Peyer's patch (tissue), 4 donors: ENCODE measurements around the gene CDH4.

Source experiments
- POLR2A ChIP-seq, 2 donors: fragments of 450-650 bp; IDR thresholded peaks; one replicate each; pipeline ENCODE4 v1.5.1; 2017; ENCODE audit warnings: antibody characterized with exemption in 2 of 2, mild to moderate bottlenecking in 2 of 2, moderate library complexity in 2 of 2
- TF ChIP-seq, protein P1 (sequence below), 6 experiments: fragments of 450-650 bp in 4 of 6; fragments of 200-600 bp in 2 of 6; sonication (generic) in 1 of 6; IDR thresholded peaks; one replicate each; pipeline ENCODE4 v1.5.1; 2017 to 2019; ENCODE audit warnings: antibody characterized with exemption in 6 of 6, mild to moderate bottlenecking in 3 of 6, moderate library complexity in 1 of 6

DNA sequence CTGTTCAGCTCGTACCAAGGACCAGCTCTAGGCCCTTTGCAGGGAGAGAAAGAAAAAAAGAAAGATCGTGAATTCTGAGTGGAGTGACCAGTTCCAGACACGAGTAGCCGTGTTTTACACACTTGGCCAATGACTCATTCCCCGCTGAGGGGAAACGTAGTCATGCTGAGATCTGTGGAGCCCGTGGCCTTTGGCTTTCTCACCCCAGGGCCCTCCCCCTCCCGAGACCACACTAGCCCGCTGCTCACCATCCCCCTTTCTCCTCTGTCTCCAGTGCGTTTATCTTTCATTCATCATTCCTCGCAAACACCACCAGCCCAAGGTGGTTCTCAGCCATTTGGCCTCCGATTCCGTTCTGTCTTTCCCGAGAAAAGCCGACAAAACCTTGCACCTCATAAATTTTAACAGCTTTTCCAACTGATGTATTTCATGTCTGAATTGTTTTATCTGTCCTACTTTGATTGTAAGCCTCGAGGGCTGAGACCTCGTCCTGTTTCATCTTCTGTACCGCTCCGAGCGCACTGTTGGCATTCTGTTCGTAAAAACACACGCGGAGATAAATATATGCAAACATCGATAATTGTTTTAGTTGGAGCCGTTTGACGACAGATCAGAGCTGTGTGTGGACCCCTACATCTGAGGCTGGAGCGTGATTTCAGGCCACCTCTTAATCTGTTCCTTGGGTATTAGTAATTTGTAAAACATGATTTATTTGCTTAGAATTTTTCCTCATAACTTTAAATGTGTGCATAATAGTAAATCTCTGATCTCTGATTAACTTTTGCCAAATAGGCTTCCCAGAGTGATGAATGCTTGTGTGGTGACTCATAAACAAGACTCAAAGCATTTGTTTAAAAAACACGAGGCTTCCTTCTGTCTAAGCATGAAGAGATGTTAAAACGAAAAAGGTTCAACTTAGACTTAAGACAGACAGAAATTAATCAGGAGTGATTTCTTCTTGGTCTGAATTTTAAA is 336.6 kb downstream of the CDH4 start:
- no peak for TF ChIP-seq POLR2A (IDR thresholded peaks at IDR 0.05)
- TF ChIP-seq, protein P1, sequence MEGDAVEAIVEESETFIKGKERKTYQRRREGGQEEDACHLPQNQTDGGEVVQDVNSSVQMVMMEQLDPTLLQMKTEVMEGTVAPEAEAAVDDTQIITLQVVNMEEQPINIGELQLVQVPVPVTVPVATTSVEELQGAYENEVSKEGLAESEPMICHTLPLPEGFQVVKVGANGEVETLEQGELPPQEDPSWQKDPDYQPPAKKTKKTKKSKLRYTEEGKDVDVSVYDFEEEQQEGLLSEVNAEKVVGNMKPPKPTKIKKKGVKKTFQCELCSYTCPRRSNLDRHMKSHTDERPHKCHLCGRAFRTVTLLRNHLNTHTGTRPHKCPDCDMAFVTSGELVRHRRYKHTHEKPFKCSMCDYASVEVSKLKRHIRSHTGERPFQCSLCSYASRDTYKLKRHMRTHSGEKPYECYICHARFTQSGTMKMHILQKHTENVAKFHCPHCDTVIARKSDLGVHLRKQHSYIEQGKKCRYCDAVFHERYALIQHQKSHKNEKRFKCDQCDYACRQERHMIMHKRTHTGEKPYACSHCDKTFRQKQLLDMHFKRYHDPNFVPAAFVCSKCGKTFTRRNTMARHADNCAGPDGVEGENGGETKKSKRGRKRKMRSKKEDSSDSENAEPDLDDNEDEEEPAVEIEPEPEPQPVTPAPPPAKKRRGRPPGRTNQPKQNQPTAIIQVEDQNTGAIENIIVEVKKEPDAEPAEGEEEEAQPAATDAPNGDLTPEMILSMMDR (IDR thresholded peaks at IDR 0.05), result no peak
